Erythroblast (primary cell): ENCODE data around the gene DCPS.

Experiments
- GATA1 ChIP-seq: IDR thresholded peaks from 2 replicates; pipeline ENCODE4 v1.6.1; 2011; ENCODE audit warnings: low read depth, mild to moderate bottlenecking, control low read depth, low read length, moderate library complexity
- POLR2A ChIP-seq: IDR thresholded peaks from 2 replicates; pipeline ENCODE4 v1.6.1; 2011; ENCODE audit warnings: mild to moderate bottlenecking, low read length

DNA sequence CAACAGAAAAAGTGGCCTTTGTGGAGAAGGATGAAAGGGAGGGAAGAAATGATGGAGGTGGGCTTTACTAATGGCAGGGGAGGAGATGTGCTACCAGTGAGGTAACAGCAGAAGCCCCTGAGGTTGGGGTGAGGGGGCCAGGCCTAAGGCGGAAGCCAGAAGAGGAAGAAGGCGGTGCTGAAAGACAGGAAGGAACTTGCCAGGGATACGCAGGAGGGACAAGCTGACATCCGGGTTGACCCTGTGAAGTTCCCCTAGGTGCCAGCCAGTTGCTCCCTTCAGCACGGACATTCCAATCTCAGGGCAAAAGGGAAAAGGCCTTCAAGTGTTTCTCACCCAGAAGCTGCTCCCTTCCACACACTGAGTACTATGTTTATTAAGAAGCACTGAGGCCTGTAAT is 23.3 kb upstream of the DCPS start:
- no peak for TF ChIP-seq POLR2A
- TF ChIP-seq GATA1, result no peak
